Liver (tissue), 9 donors: ENCODE data around the gene MYO15A. TPM values are rescaled to one million over a fixed set of nuclear protein-coding genes. Genes with fewer than 3 reads are reported as not detected.

ENCODE experiments used
- DNase-seq: peaks from one replicate; pipeline ENCODE4 v3.0.0-alpha.2; 2017; ENCODE audit warnings: low spot score
- H3K27ac ChIP-seq, 2 donors: one replicate each; pipeline ENCODE4 v1.7.0; 2013; ENCODE audit warnings: inconsistent platforms in 2 of 2, low read length in 2 of 2, control low read depth in 1 of 2, low read depth in 1 of 2, mild to moderate bottlenecking in 1 of 2
- H3K27me3 ChIP-seq, 4 donors: one replicate each; pipeline versions ENCODE4 v1.6.1 to v1.7.0; 2013; ENCODE audit warnings: low read length in 3 of 4, inconsistent platforms in 1 of 4, mild to moderate bottlenecking in 1 of 4, moderate library complexity in 1 of 4; ENCODE audit not compliant: control insufficient read depth in 4 of 4, insufficient read depth in 4 of 4
- H3K36me3 ChIP-seq, 4 donors: one replicate each; pipeline versions ENCODE4 v1.6.1 to v1.7.0; 2013; ENCODE audit warnings: low read length in 3 of 4, mild to moderate bottlenecking in 3 of 4, low read depth in 1 of 4, moderate library complexity in 1 of 4; ENCODE audit not compliant: control insufficient read depth in 4 of 4, insufficient read depth in 3 of 4
- H3K4me1 ChIP-seq, 4 donors: one replicate each; pipeline versions ENCODE4 v1.6.1 to v1.7.0; 2013; ENCODE audit warnings: low read length in 3 of 4, mild to moderate bottlenecking in 3 of 4, moderate library complexity in 1 of 4; ENCODE audit not compliant: control insufficient read depth in 4 of 4, insufficient read depth in 4 of 4
- H3K4me3 ChIP-seq, 3 donors: one replicate each; pipeline versions ENCODE4 v1.6.1 to v1.7.0; 2013; ENCODE audit warnings: low read length in 3 of 3, control low read depth in 1 of 3, low read depth in 1 of 3, mild to moderate bottlenecking in 1 of 3
- H3K9ac ChIP-seq, 2 donors: one replicate each; pipeline ENCODE4 v1.7.0; 2013; ENCODE audit warnings: low read length in 2 of 2, mild to moderate bottlenecking in 2 of 2, moderate library complexity in 2 of 2, control low read depth in 1 of 2, low read depth in 1 of 2
- H3K9me3 ChIP-seq, 4 donors: one replicate each; pipeline versions ENCODE4 v1.6.1 to v1.7.0; 2013; ENCODE audit warnings: low read length in 3 of 4; ENCODE audit not compliant: control insufficient read depth in 4 of 4
- ATF3 ChIP-seq: IDR thresholded peaks from 2 replicates; pipeline ENCODE4 v1.6.1; 2016; ENCODE audit warnings: antibody characterized with exemption
- CTCF ChIP-seq: fragments of 150-350 bp; IDR thresholded peaks from 2 replicates; pipeline ENCODE4 v1.5.1; 2017; ENCODE audit warnings: improper control_type of control experiment, low read depth, low read length; ENCODE audit not compliant: missing input control
- EGR1 ChIP-seq, 2 donors: IDR thresholded peaks; 2 replicates each; pipeline ENCODE4 v1.6.1; 2016 to 2018; ENCODE audit warnings: antibody characterized with exemption in 2 of 2, low read depth in 2 of 2
- FOXA1 ChIP-seq: IDR thresholded peaks from 2 replicates; pipeline ENCODE4 v1.6.1; 2016; ENCODE audit warnings: antibody characterized with exemption
- FOXA2 ChIP-seq: IDR thresholded peaks from 2 replicates; pipeline ENCODE4 v1.6.1; 2016; ENCODE audit warnings: antibody characterized with exemption
- GABPA ChIP-seq, 2 donors: IDR thresholded peaks in 1 of 2; conservative IDR thresholded peaks in 1 of 2; 2 replicates each; pipeline ENCODE4 v1.6.1; 2016; ENCODE audit warnings: antibody characterized with exemption in 2 of 2, mild to moderate bottlenecking in 1 of 2, moderate library complexity in 1 of 2
- HNF4A ChIP-seq, 2 donors: conservative IDR thresholded peaks; 2 replicates each; pipeline ENCODE4 v1.6.1; 2016; ENCODE audit warnings: antibody characterized with exemption in 2 of 2, mild to moderate bottlenecking in 2 of 2
- HNF4G ChIP-seq: IDR thresholded peaks from 2 replicates; pipeline ENCODE4 v1.6.1; 2016; ENCODE audit warnings: antibody characterized with exemption
- JUND ChIP-seq, 2 donors: IDR thresholded peaks; 2 replicates each; pipeline ENCODE4 v1.6.1; 2016; ENCODE audit warnings: antibody characterized with exemption in 2 of 2
- MAX ChIP-seq: IDR thresholded peaks from 2 replicates; pipeline ENCODE4 v1.6.1; 2016; ENCODE audit warnings: antibody characterized with exemption
- RAD21 ChIP-seq, 2 donors: IDR thresholded peaks; 2 replicates each; pipeline ENCODE4 v1.6.1; 2016; ENCODE audit warnings: antibody characterized with exemption in 2 of 2, mild to moderate bottlenecking in 2 of 2
- REST ChIP-seq: IDR thresholded peaks from 2 replicates; pipeline ENCODE4 v1.6.1; 2016; ENCODE audit warnings: antibody characterized with exemption, mild to moderate bottlenecking
- RXRA ChIP-seq, 2 donors: IDR thresholded peaks; 2 replicates each; pipeline ENCODE4 v1.6.1; 2017 to 2018; ENCODE audit warnings: antibody characterized with exemption in 2 of 2, mild to moderate bottlenecking in 1 of 2
- SP1 ChIP-seq: IDR thresholded peaks from 2 replicates; pipeline ENCODE4 v1.6.1; 2018; ENCODE audit warnings: antibody characterized with exemption, mild to moderate bottlenecking
- TAF1 ChIP-seq: conservative IDR thresholded peaks from 2 replicates; pipeline ENCODE4 v1.6.1; 2016; ENCODE audit warnings: antibody characterized with exemption, mild to moderate bottlenecking
- YY1 ChIP-seq: IDR thresholded peaks from 2 replicates; pipeline ENCODE4 v1.6.1; 2016; ENCODE audit warnings: antibody characterized with exemption, mild to moderate bottlenecking
- ZBTB33 ChIP-seq: IDR thresholded peaks from 2 replicates; pipeline ENCODE4 v1.6.1; 2016; ENCODE audit warnings: antibody characterized with exemption
- WGBS: extraction: QIAGEN DNeasy Blood & Tissue Kit; methylation state at CpG from one replicate; pipeline ENCODE4 v1.1.7; 2013; 5-methylcytosine and 5-hydroxymethylcytosine counted together
- polyA plus RNA-seq, 2 donors: library from polyadenylated mRNA; stranded (reverse) in 1 of 2; unstranded in 1 of 2; fragments of 200-250 nt in 1 of 2; fragments of >200 nt in 1 of 2; fragmentation: Nextera tagmentation in 1 of 2; extraction: Ambion mirVana in 1 of 2; gene quantifications; one replicate each; pipeline versions ENCODE4 v1.2.1 to v1.2.3, GENCODE V29; 2013 to 2015
- total RNA-seq, 2 donors: library from RNA; depleted of rRNA; stranded (reverse); fragments of >200 nt; gene quantifications; one replicate each; pipeline ENCODE4 v1.2.3, GENCODE V29; 2014
- donor health status: healthy.
- donor health status: healthy.
- donor health status: healthy.
- donor health status: healthy.
- donor health status: healthy.

The MYO15A gene
- total and polyA plus RNA-seq, 4 donors, result 0.15 to 2.9 (median 0.97) TPM

GRCh38 chr17:18066866-18067265 is 41.7 kb upstream of the MYO15A start:
- Histone ChIP-seq H3K9ac (no peak overlapping the region), H3K4me1 (no peaks in the 10 kb centered on the region), H3K27me3 (no peaks in the 10 kb centered on the region), H3K9me3 (no peaks in the 10 kb centered on the region), H3K27ac (no peak overlapping the region), H3K36me3 (peaks cover 4 to 35% (median 14%) of the 10 kb centered on the region in 4 donors), H3K4me3 (no peak overlapping the region)
- 99% methylated on average over 4 of the region's 4 CpGs for WGBS
- TF ChIP-seq MAX (no peak), YY1 (no peak), RXRA (IDR thresholded peaks at IDR 0.05) (no peak), CTCF (no peak), SP1 (no peak), FOXA2 (no peak), EGR1 (IDR thresholded peaks at IDR 0.05; ENCODE audit: low read depth in 2 of 2) (no peak), HNF4G (no peak), HNF4A (conservative IDR thresholded peaks at IDR 0.05) (no peak), RAD21 (IDR thresholded peaks at IDR 0.05) (no peak), GABPA (IDR thresholded peaks at IDR 0.05 in 1 of 2, conservative IDR thresholded peaks at IDR 0.05 in 1 of 2) (no peak), ATF3 (no peak), REST (no peak), ZBTB33 (no peak), JUND (IDR thresholded peaks at IDR 0.05) (no peak)
- no peak for DNase-seq

GRCh38 chr17:18069101-18069500 is 39.5 kb upstream of the MYO15A start:
- Histone ChIP-seq H3K9ac (no peak overlapping the region), H3K4me1 (no peaks in the 10 kb centered on the region), H3K27me3 (no peaks in the 10 kb centered on the region), H3K27ac (no peak overlapping the region), H3K4me3 (no peak overlapping the region), H3K36me3 (peaks cover 4 to 23% (median 9%) of the 10 kb centered on the region in 4 donors), H3K9me3 (no peaks in the 10 kb centered on the region)
- DNase-seq, result no peak
- 96% methylated on average over 2 of the region's 2 CpGs for WGBS
- TF ChIP-seq YY1 (no peak), ATF3 (no peak), FOXA2 (no peak), TAF1 (no peak), RXRA (IDR thresholded peaks at IDR 0.05) (no peak), FOXA1 (no peak), MAX (no peak), EGR1 (IDR thresholded peaks at IDR 0.05; ENCODE audit: low read depth in 2 of 2) (no peak), SP1 (no peak), REST (no peak), ZBTB33 (no peak), JUND (IDR thresholded peaks at IDR 0.05) (no peak)
